IMR-90 (cell line): ENCODE data around the gene SYMPK. TPM values are rescaled to one million over a fixed set of nuclear protein-coding genes. Genes with fewer than 3 reads are reported as not detected.

ENCODE experiments used
- ATAC-seq: fragments of 200-7000 bp; cut with Tn5 transposase; 2 replicates; pipeline ENCODE4 v1.9.1; 2020; ENCODE audit warnings: low read depth, mild to moderate bottlenecking, moderate library complexity
- BruUV-seq: library from RNA; stranded (reverse); fragments of 400-500 nt; replicated peaks from 2 replicates; lab custom pipeline; 2021; lab: Mats Ljungman, UMichigan
- CTCF ChIA-PET: fragments of 300-600 bp; formaldehyde crosslinking; extraction: SDS; loops from one replicate; lab custom pipeline; 2021; ENCODE audit warnings: antibody characterized with exemption; lab: Yijun Ruan, JAX
- POLR2A ChIA-PET: fragments of 300-600 bp; sonication (Branson Sonifier 250); formaldehyde crosslinking; loops from one replicate; lab custom pipeline; 2022; ENCODE audit warnings: antibody characterized with exemption; ENCODE audit not compliant: unreplicated experiment; lab: Charles Lee
- DNase-seq: peaks from one replicate; pipeline ENCODE4 v3.0.0; 2013
- H2AFZ ChIP-seq: replicated peaks from 2 replicates; pipeline ENCODE3; 2013; ENCODE audit warnings: low read length, mild to moderate bottlenecking; ENCODE audit not compliant: poor library complexity
- H2AK5ac ChIP-seq: 2 replicates; pipeline ENCODE4 v1.6.1; 2013; ENCODE audit warnings: low read depth, low read length, inconsistent platforms
- H2AK9ac ChIP-seq: replicated peaks from 2 replicates; pipeline ENCODE3; 2013; ENCODE audit warnings: mild to moderate bottlenecking, low read depth, low read length, moderate library complexity; ENCODE audit not compliant: poor library complexity
- H2BK120ac ChIP-seq: 2 replicates; pipeline ENCODE4 v1.6.1; 2013; ENCODE audit warnings: low read depth, low read length, inconsistent platforms
- H2BK15ac ChIP-seq: 3 replicates; pipeline ENCODE4 v1.6.1; 2013; ENCODE audit warnings: low read depth, low read length, inconsistent platforms
- H2BK20ac ChIP-seq: 2 replicates; pipeline ENCODE4 v1.6.1; 2013; ENCODE audit warnings: low read depth, mild to moderate bottlenecking, inconsistent platforms, low read length, moderate library complexity
- H2BK5ac ChIP-seq: 2 replicates; pipeline ENCODE4 v1.6.1; 2013; ENCODE audit warnings: mild to moderate bottlenecking, low read depth, low read length, inconsistent platforms; ENCODE audit not compliant: poor library complexity, severe bottlenecking
- H3K14ac ChIP-seq: replicated peaks from 2 replicates; pipeline ENCODE4 v1.6.1; 2013; ENCODE audit warnings: low read depth, low read length, inconsistent platforms
- H3K18ac ChIP-seq: 2 replicates; pipeline ENCODE4 v1.6.1; 2013; ENCODE audit warnings: low read depth, low read length, control low read depth
- H3K23ac ChIP-seq: 2 replicates; pipeline ENCODE4 v1.6.1; 2013; ENCODE audit warnings: low read depth, low read length, inconsistent platforms
- H3K27ac ChIP-seq: 2 replicates; pipeline ENCODE4 v1.5.1; 2013; ENCODE audit warnings: mild to moderate bottlenecking, control low read depth, low read length; ENCODE audit not compliant: insufficient read depth
- H3K27me3 ChIP-seq: 2 replicates; pipeline ENCODE4 v1.6.1; 2013; ENCODE audit warnings: low read length; ENCODE audit not compliant: control insufficient read depth, insufficient read depth
- H3K36me3 ChIP-seq: 2 replicates; pipeline ENCODE4 v1.6.1; 2013; ENCODE audit warnings: low read length, mixed read lengths; ENCODE audit not compliant: control insufficient read depth, insufficient read depth
- H3K4ac ChIP-seq: 2 replicates; pipeline ENCODE4 v1.6.1; 2013; ENCODE audit warnings: low read depth, low read length, inconsistent platforms
- H3K4me1 ChIP-seq: 2 replicates; pipeline ENCODE4 v1.6.1; 2013; ENCODE audit warnings: low read length, mixed read lengths; ENCODE audit not compliant: control insufficient read depth, insufficient read depth
- H3K4me2 ChIP-seq: 2 replicates; pipeline ENCODE4 v1.6.1; 2013; ENCODE audit warnings: low read depth, mild to moderate bottlenecking, control low read depth, low read length, moderate library complexity
- H3K4me3 ChIP-seq: 2 replicates; pipeline ENCODE4 v1.5.1; 2013; ENCODE audit warnings: low read depth, mild to moderate bottlenecking, control low read depth, low read length, moderate library complexity; ENCODE audit not compliant: insufficient read depth
- H3K56ac ChIP-seq: 2 replicates; pipeline ENCODE4 v1.6.1; 2013; ENCODE audit warnings: low read length, inconsistent platforms; ENCODE audit not compliant: insufficient read depth; ENCODE audit errors: extremely low read depth
- H3K79me1 ChIP-seq, 2 experiments: 2 replicates each; pipeline ENCODE4 v1.6.1; 2013; ENCODE audit warnings: low read length in 2 of 2, inconsistent platforms in 1 of 2, low read depth in 1 of 2
- H3K9ac ChIP-seq: 2 replicates; pipeline ENCODE4 v1.6.1; 2013; ENCODE audit warnings: low read depth, low read length, control low read depth
- H3K9me1 ChIP-seq: 2 replicates; pipeline ENCODE4 v1.6.1; 2013; ENCODE audit warnings: low read length, inconsistent platforms; ENCODE audit not compliant: insufficient read depth
- H3K9me3 ChIP-seq: 2 replicates; pipeline ENCODE4 v1.6.1; 2013; ENCODE audit warnings: low read length; ENCODE audit not compliant: control insufficient read depth, insufficient read depth
- H4K20me1 ChIP-seq: 2 replicates; pipeline ENCODE4 v1.6.1; 2013; ENCODE audit warnings: low read length, inconsistent platforms; ENCODE audit not compliant: insufficient read depth
- H4K5ac ChIP-seq: 2 replicates; pipeline ENCODE4 v1.6.1; 2013; ENCODE audit warnings: mild to moderate bottlenecking, low read depth, low read length, control low read depth
- H4K8ac ChIP-seq, 2 experiments: 2 replicates each; pipeline ENCODE4 v1.6.1; 2013; ENCODE audit warnings: low read depth in 2 of 2, low read length in 2 of 2, control low read depth in 1 of 2, inconsistent platforms in 1 of 2
- H4K91ac ChIP-seq: 2 replicates; pipeline ENCODE4 v1.6.1; 2013; ENCODE audit warnings: low read depth, low read length, inconsistent platforms; ENCODE audit not compliant: insufficient read depth
- BHLHE40 ChIP-seq: fragments of 150-350 bp; IDR thresholded peaks from 2 replicates; pipeline ENCODE4 v1.6.1; 2016; ENCODE audit warnings: mild to moderate bottlenecking, low read depth, low read length
- CHD1 ChIP-seq: IDR thresholded peaks from 2 replicates; pipeline ENCODE4 v1.6.1; 2012; ENCODE audit warnings: low read depth, low read length, improper control_type of control experiment
- FOS ChIP-seq: fragments of 150-350 bp; IDR thresholded peaks from 2 replicates; pipeline ENCODE4 v1.6.1; 2016; ENCODE audit warnings: low read depth, low read length
- MAFK ChIP-seq: IDR thresholded peaks from 2 replicates; pipeline ENCODE4 v1.6.1; 2012; ENCODE audit warnings: low read depth, low read length, improper control_type of control experiment
- MAZ ChIP-seq: IDR thresholded peaks from 2 replicates; pipeline ENCODE4 v1.6.1; 2012; ENCODE audit warnings: low read depth, mild to moderate bottlenecking, low read length, improper control_type of control experiment, moderate library complexity, borderline replicate concordance
- MXI1 ChIP-seq: IDR thresholded peaks from 2 replicates; pipeline ENCODE4 v1.6.1; 2012; ENCODE audit warnings: low read depth, mild to moderate bottlenecking, low read length, moderate library complexity, borderline replicate concordance
- NFE2L2 ChIP-seq: fragments of 150-350 bp; IDR thresholded peaks from 2 replicates; pipeline ENCODE4 v1.6.1; 2016; ENCODE audit warnings: low read depth, mild to moderate bottlenecking, low read length
- POLR2A ChIP-seq: IDR thresholded peaks from 2 replicates; pipeline ENCODE4 v1.6.1; 2012; ENCODE audit warnings: mild to moderate bottlenecking, low read depth, low read length
- RAD21 ChIP-seq: IDR thresholded peaks from 2 replicates; pipeline ENCODE4 v1.6.1; 2012; ENCODE audit warnings: low read length, improper control_type of control experiment
- RFX5 ChIP-seq: IDR thresholded peaks from 2 replicates; pipeline ENCODE4 v1.8.0; 2012; ENCODE audit warnings: low read depth, mild to moderate bottlenecking, low read length, moderate library complexity
- SMC3 ChIP-seq: fragments of 150-350 bp; IDR thresholded peaks from 2 replicates; pipeline ENCODE4 v1.6.1; 2016; ENCODE audit warnings: low read depth, mild to moderate bottlenecking, antibody characterized with exemption, low read length, moderate library complexity
- WGBS, 2 experiments: methylation state at CpG; one replicate each; pipeline versions ENCODE4 v1.1.5 to v1.1.7; 2013; ENCODE audit warnings: missing lambda C conversion rate in 2 of 2; ENCODE audit not compliant: insufficient read length in 1 of 2; ENCODE audit errors: extremely low coverage in 2 of 2; 5-methylcytosine and 5-hydroxymethylcytosine counted together
- dilution Hi-C: fragments of 300-500 bp; cut with HindIII; formaldehyde crosslinking; loops from one replicate; pipeline ENCODE4 v1.14.3; 2018; ENCODE audit warnings: low sequenced_read_pairs; ENCODE audit not compliant: unreplicated experiment
- in situ Hi-C: fragments of 300-500 bp; cut with MboI; formaldehyde crosslinking; loops from 3 replicates; pipeline ENCODE4 v1.14.3; 2019; ENCODE audit warnings: low sequenced_read_pairs, inconsistent platforms, mixed read lengths
- intact Hi-C: fragments of 100-400 bp; cut with micrococcal nuclease; formaldehyde crosslinking; loops from 2 replicates; pipeline ENCODE4 v1.10.0; 2022
- polyA plus RNA-seq, 3 experiments: library from polyadenylated mRNA; depleted of rRNA; stranded (reverse); fragments of >200 nt; gene quantifications; 2 replicates each; pipeline ENCODE4 v1.2.3, GENCODE V29; 2012; ENCODE audit warnings: low replicate concordance in 1 of 3
- total RNA-seq: library from RNA; depleted of rRNA; stranded (reverse); fragments of >200 nt; gene quantifications from 2 replicates; pipeline ENCODE4 v1.2.3, GENCODE V29; 2012
- TF ChIP-seq, protein P1 (sequence below): fragments of 150-350 bp; IDR thresholded peaks from 2 replicates; pipeline ENCODE4 v1.6.1; 2016; ENCODE audit warnings: low read depth, mild to moderate bottlenecking, low read length, moderate library complexity, borderline replicate concordance
- TF ChIP-seq, protein P2 (sequence below): conservative IDR thresholded peaks from 2 replicates; pipeline ENCODE4 v1.5.1; 2012; ENCODE audit warnings: mild to moderate bottlenecking, low read depth, low read length, improper control_type of control experiment
- TF ChIP-seq, protein P3 (sequence below): fragments of 150-350 bp; IDR thresholded peaks from 2 replicates; pipeline ENCODE4 v1.6.1; 2017; ENCODE audit warnings: mild to moderate bottlenecking, antibody characterized with exemption, low read length, low read depth

SYMPK gene
- total and polyA plus RNA-seq, 2 of the 4 experiments (the other 2 are of a cell fraction) = 35.3 to 71.5 TPM

DNA sequence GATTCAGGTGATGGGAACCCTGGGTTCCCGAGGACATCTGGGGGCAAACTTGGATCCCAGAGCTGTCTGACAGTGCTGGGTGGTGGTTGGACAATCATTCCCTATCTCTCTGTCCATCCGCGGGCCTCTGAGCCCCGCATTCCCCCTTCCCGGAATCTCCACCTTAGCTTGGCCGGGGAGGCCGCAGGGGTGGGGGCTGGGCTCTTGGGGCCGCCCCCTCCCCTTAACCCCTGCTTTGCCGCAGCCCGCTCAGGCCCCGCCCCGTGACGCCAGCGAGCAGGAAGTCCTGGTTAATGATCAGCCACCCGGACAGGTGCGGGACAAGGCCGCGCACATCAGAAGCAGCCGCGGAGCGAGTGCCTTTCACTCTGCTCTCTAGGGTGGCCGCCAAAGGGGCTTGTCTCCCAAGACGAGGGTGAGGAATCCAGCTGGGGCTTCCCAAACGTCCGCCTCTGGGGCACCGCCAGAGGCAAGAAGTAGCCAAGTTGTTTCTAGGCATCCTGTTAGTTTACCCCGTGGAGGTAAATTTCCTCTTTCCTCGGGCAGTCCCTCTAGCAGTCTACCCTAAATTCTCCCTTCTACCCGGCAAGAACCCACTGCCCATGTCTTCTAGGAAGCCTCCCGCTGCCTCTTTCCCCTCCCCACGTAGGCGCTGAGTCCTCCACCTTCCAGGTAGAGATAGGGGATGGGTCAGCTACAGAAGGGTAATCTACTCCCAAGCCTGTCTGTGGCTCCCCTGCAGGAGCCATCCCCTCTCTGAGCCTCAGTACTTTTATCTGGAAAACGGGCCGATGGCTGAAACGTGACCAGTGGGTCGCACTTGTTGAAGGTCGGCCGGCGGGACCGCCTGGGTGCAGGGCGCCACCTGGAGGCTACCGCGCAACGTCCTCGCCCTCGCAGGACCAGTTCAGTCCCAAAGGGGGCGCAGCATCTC is 20.0 kb upstream of the SYMPK start:
- H4K5ac ChIP-seq = no peak overlapping the region
- CTCF ChIA-PET = no interaction called here
- H2BK15ac ChIP-seq = no peak overlapping the region
- no peak overlapping the region for H2BK20ac ChIP-seq
- WGBS, 2 experiments = 23% methylated on average over 6 of the region's 47 CpGs; no CpG with 5 or more reads in 1 of the 2 experiments
- H3K9ac ChIP-seq = no peak overlapping the region
- H3K27me3 ChIP-seq = no peaks in the 10 kb centered on the region
- BruUV-seq = no TSS peak
- peak overlapping the region; percentile 47 for H2AK9ac ChIP-seq
- no peak overlapping the region for H3K27ac ChIP-seq
- H3K36me3 ChIP-seq = peaks cover 7% of the 10 kb centered on the region; the same call in 1 of the 2 replicates
- H3K9me1 ChIP-seq = peaks cover 6% of the 10 kb centered on the region; the same call in 1 of the 2 replicates
- in situ Hi-C loops = no loop called here
- peak overlapping the region; percentile 1; the same call in 1 of the 2 replicates for H3K4me2 ChIP-seq
- peaks cover 8 to 30% of the 10 kb centered on the region in 2 experiments for H3K79me1 ChIP-seq
- H3K56ac ChIP-seq = no peak overlapping the region
- H3K4ac ChIP-seq = no peak overlapping the region
- dilution Hi-C loops = no loop called here
- H2BK120ac ChIP-seq = no peak overlapping the region
- no peak overlapping the region for H3K18ac ChIP-seq
- DNase-seq (peak; percentile 82), ATAC-seq (peak; percentile 22)
- no peak overlapping the region for H2BK5ac ChIP-seq
- H3K4me3 ChIP-seq = no peak overlapping the region
- no peak overlapping the region for H3K14ac ChIP-seq
- H3K23ac ChIP-seq = no peak overlapping the region
- H4K8ac ChIP-seq = no peak overlapping the region
- H3K4me1 ChIP-seq = peaks cover 10% of the 10 kb centered on the region
- H2AFZ ChIP-seq = peak overlapping the region; percentile 66
- no peaks in the 10 kb centered on the region for H3K9me3 ChIP-seq
- H4K91ac ChIP-seq = no peak overlapping the region
- peaks cover 15% of the 10 kb centered on the region for H4K20me1 ChIP-seq
- POLR2A ChIA-PET = interaction anchor here (0.6 kb wide), 1 partner anchor 63 kb away, joined by 5 read pairs; no protein-coding TSS in a partner anchor
- no peak overlapping the region for H2AK5ac ChIP-seq
- intact Hi-C loops = no loop called here
- TF ChIP-seq RFX5 (no peak), NFE2L2 (no peak), RAD21 (peak; percentile 81), MAFK (no peak), FOS (no peak), SMC3 (peak; percentile 83), BHLHE40 (peak; percentile 94), MXI1 (no peak), CHD1 (no peak), MAZ (peak; percentile 29; the same call in 1 of the 2 replicates), POLR2A (no peak)
- TF ChIP-seq, protein P1, sequence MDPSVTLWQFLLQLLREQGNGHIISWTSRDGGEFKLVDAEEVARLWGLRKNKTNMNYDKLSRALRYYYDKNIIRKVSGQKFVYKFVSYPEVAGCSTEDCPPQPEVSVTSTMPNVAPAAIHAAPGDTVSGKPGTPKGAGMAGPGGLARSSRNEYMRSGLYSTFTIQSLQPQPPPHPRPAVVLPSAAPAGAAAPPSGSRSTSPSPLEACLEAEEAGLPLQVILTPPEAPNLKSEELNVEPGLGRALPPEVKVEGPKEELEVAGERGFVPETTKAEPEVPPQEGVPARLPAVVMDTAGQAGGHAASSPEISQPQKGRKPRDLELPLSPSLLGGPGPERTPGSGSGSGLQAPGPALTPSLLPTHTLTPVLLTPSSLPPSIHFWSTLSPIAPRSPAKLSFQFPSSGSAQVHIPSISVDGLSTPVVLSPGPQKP = no peak
- TF ChIP-seq, protein P2, sequence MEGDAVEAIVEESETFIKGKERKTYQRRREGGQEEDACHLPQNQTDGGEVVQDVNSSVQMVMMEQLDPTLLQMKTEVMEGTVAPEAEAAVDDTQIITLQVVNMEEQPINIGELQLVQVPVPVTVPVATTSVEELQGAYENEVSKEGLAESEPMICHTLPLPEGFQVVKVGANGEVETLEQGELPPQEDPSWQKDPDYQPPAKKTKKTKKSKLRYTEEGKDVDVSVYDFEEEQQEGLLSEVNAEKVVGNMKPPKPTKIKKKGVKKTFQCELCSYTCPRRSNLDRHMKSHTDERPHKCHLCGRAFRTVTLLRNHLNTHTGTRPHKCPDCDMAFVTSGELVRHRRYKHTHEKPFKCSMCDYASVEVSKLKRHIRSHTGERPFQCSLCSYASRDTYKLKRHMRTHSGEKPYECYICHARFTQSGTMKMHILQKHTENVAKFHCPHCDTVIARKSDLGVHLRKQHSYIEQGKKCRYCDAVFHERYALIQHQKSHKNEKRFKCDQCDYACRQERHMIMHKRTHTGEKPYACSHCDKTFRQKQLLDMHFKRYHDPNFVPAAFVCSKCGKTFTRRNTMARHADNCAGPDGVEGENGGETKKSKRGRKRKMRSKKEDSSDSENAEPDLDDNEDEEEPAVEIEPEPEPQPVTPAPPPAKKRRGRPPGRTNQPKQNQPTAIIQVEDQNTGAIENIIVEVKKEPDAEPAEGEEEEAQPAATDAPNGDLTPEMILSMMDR = peak; percentile 100
- TF ChIP-seq, protein P3, sequence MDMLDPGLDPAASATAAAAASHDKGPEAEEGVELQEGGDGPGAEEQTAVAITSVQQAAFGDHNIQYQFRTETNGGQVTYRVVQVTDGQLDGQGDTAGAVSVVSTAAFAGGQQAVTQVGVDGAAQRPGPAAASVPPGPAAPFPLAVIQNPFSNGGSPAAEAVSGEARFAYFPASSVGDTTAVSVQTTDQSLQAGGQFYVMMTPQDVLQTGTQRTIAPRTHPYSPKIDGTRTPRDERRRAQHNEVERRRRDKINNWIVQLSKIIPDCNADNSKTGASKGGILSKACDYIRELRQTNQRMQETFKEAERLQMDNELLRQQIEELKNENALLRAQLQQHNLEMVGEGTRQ = no peak
